Breast epithelium (tissue), 4 donors: Measurements from ENCODE around the gene FBXL13. TPM values are rescaled to one million over a fixed set of nuclear protein-coding genes. Genes with fewer than 3 reads are reported as not detected.
A peak's percentile ranks its signal among the peaks of the same experiment; 100 is the strongest.

Experiments
- DNase-seq, 2 donors: peaks; one replicate each; pipeline ENCODE4 v3.0.0-alpha.2; 2019; ENCODE audit warnings: low spot score in 2 of 2
- H3K27ac ChIP-seq, 2 donors: fragments of 200-600 bp; sonication (generic) in 1 of 2; one replicate each; pipeline ENCODE4 v1.5.1; 2016 to 2019; ENCODE audit warnings: mild to moderate bottlenecking in 1 of 2
- H3K27me3 ChIP-seq, 2 donors: fragments of 200-600 bp; sonication (generic) in 1 of 2; one replicate each; pipeline versions ENCODE4 v1.5.1 to v1.6.0; 2017 to 2019; ENCODE audit warnings: control low read depth in 1 of 2, mild to moderate bottlenecking in 1 of 2
- H3K36me3 ChIP-seq: fragments of 200-600 bp; one replicate; pipeline ENCODE4 v1.5.1; 2019
- H3K4me1 ChIP-seq, 2 donors: fragments of 200-600 bp; sonication (generic); one replicate each; pipeline ENCODE4 v1.5.1; 2016 to 2019; ENCODE audit warnings: control low read depth in 1 of 2
- H3K4me3 ChIP-seq, 3 donors: fragments of 200-600 bp; sonication (generic); 1 replicate in 2 of 3; 2 replicates in 1 of 3; pipeline ENCODE4 v1.5.1; 2016 to 2019; ENCODE audit warnings: mild to moderate bottlenecking in 3 of 3, moderate library complexity in 2 of 3
- H3K9me3 ChIP-seq, 2 donors: fragments of 200-600 bp; sonication (generic) in 1 of 2; one replicate each; pipeline ENCODE4 v1.5.1; 2016 to 2019; ENCODE audit warnings: control low read depth in 1 of 2
- POLR2A ChIP-seq: fragments of 450-650 bp; IDR thresholded peaks from one replicate; pipeline ENCODE4 v1.6.1; 2016; ENCODE audit warnings: antibody characterized with exemption, mild to moderate bottlenecking, moderate library complexity
- POLR2AphosphoS5 ChIP-seq, 3 donors: sonication (generic); formaldehyde crosslinking; IDR thresholded peaks; one replicate each; pipeline ENCODE4 v1.6.1; 2017; ENCODE audit warnings: antibody characterized with exemption in 3 of 3
- intact Hi-C: fragments of 100-400 bp; cut with DNase I; formaldehyde crosslinking; loops from one replicate; pipeline ENCODE4 v1.15.1; 2023; ENCODE audit warnings: low total_unique reads
- total RNA-seq, 3 donors: library from RNA; depleted of rRNA; stranded (reverse); fragments of >200 nt; gene quantifications; one replicate each; pipeline ENCODE4 v1.1.0, GENCODE V29; 2016
- TF ChIP-seq, protein P1 (sequence below), 3 donors: fragments of 450-650 bp; IDR thresholded peaks; one replicate each; pipeline ENCODE4 v1.5.1; 2016 to 2017; ENCODE audit warnings: antibody characterized with exemption in 3 of 3, mild to moderate bottlenecking in 3 of 3, moderate library complexity in 3 of 3

Gene FBXL13
- total RNA-seq, 3 donors from 2014 or later = 1.1 to 4.2 (median 3.3) TPM

DNA sequence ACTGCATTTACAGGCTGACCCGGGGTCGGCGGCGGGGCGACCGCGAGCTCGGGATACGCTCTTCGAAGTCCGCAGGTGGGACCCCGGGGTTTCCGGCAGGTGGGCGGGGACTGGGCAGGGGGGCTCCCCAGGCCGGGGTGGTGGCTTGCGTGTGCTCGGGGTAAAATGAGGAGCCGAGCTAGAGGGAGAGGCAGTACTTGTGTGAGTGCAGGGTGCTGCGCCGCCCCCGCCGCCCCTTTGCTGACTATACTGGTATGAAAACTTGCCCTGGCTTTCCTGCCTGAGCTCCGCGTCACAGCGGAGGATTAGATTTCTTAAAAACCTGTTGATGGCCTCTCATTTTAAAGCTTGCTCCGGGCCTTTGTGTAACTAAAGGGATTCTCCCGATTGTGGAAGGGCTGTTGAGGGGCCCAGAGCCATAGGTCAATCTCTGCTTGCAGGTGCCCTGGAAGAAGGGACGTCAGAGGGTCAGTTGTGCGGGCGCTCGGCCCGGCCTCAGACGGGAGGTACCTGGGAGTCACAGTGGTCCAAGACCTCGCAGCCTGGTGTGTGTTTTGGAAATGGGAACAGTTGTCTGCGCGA lies 832 bp upstream of the FBXL13 start:
- TF ChIP-seq, protein P1, sequence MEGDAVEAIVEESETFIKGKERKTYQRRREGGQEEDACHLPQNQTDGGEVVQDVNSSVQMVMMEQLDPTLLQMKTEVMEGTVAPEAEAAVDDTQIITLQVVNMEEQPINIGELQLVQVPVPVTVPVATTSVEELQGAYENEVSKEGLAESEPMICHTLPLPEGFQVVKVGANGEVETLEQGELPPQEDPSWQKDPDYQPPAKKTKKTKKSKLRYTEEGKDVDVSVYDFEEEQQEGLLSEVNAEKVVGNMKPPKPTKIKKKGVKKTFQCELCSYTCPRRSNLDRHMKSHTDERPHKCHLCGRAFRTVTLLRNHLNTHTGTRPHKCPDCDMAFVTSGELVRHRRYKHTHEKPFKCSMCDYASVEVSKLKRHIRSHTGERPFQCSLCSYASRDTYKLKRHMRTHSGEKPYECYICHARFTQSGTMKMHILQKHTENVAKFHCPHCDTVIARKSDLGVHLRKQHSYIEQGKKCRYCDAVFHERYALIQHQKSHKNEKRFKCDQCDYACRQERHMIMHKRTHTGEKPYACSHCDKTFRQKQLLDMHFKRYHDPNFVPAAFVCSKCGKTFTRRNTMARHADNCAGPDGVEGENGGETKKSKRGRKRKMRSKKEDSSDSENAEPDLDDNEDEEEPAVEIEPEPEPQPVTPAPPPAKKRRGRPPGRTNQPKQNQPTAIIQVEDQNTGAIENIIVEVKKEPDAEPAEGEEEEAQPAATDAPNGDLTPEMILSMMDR (IDR thresholded peaks at IDR 0.05) = no peak
- no peak for TF ChIP-seq POLR2A
- no peak for TF ChIP-seq POLR2AphosphoS5 (IDR thresholded peaks at IDR 0.05)
- DNase-seq = peak; percentile 48 to 54
- intact Hi-C loops = no loop called here

DNA sequence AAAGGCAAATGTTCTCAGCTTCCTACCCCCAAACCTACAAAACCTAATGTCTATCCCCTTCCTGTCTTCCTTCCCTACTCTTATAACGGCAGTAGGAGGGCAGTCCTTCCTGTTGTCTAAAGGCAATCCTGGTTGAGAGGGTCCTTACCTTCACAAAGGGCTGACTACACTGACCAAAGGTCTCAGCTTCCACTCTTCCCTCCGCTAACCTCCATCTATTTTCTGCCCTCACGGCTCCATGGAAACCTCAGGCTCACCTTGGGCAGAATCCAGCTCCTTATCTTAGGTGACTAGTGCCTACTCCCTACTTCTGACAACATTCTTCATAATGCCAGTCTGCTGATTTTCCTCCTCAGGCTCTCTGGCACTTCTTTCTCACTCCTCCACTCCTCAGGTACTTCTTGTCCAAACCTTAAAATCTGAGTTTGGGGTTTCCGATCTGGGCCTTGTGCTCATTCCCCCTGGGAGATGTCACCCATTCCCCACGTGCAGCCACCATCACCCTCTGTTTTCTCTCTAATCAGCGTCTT lies 542 bp downstream of the FBXL13 start:
- H3K36me3 ChIP-seq = no peaks in the 10 kb centered on the region
- intact Hi-C loops = no loop called here
- peaks cover 0 to 12% of the 10 kb centered on the region in 2 donors for H3K4me1 ChIP-seq
- no peak for DNase-seq
- H3K4me3 ChIP-seq = peak overlapping the region; percentile 77 to 93 (median 78)
- no peaks in the 10 kb centered on the region for H3K27me3 ChIP-seq
- H3K27ac ChIP-seq = peak overlapping the region; percentile 92 to 98
- no peak for TF ChIP-seq POLR2A
- TF ChIP-seq, protein P1 (IDR thresholded peaks at IDR 0.05) = no peak
- TF ChIP-seq POLR2AphosphoS5 (IDR thresholded peaks at IDR 0.05) = no peak
- no peaks in the 10 kb centered on the region for H3K9me3 ChIP-seq

More for the DNA sequence above, 832 bp upstream of the FBXL13 start:
- Histone ChIP-seq H3K4me3 (peak overlapping the region; percentile 77 to 93 (median 78)), H3K36me3 (no peaks in the 10 kb centered on the region), H3K4me1 (peaks cover 0 to 12% of the 10 kb centered on the region in 2 donors), H3K27me3 (no peaks in the 10 kb centered on the region), H3K27ac (peak overlapping the region; percentile 92 to 98), H3K9me3 (no peaks in the 10 kb centered on the region)

DNA sequence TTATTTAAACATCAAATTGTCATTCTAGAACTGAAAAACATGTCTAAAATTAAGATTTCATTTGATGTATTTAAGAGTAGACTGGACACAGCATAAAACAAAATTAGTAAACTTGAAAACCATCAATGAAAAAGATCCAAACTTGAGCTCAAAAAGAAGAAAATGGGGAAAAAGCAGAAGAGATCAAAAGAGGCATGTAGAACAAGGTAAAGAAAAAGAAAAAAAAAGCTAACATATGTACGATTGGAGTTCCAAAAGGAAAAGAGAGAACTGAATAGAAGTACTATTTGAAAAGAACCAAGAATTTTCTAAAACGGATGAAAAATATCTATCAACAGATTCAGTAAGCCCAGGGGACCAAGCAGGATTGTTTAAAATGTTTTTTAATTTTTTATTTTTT lies 3.6 kb downstream of the FBXL13 start:
- Histone ChIP-seq H3K4me3 (no peak overlapping the region), H3K27me3 (no peaks in the 10 kb centered on the region), H3K27ac (no peak overlapping the region), H3K4me1 (peaks cover 0 to 8% of the 10 kb centered on the region in 2 donors), H3K36me3 (no peaks in the 10 kb centered on the region), H3K9me3 (no peaks in the 10 kb centered on the region)
- no peak for DNase-seq
- no peak for TF ChIP-seq POLR2AphosphoS5 (IDR thresholded peaks at IDR 0.05)
- TF ChIP-seq POLR2A = no peak
- TF ChIP-seq, protein P1 (IDR thresholded peaks at IDR 0.05) = no peak
- intact Hi-C loops = no loop called here

DNA sequence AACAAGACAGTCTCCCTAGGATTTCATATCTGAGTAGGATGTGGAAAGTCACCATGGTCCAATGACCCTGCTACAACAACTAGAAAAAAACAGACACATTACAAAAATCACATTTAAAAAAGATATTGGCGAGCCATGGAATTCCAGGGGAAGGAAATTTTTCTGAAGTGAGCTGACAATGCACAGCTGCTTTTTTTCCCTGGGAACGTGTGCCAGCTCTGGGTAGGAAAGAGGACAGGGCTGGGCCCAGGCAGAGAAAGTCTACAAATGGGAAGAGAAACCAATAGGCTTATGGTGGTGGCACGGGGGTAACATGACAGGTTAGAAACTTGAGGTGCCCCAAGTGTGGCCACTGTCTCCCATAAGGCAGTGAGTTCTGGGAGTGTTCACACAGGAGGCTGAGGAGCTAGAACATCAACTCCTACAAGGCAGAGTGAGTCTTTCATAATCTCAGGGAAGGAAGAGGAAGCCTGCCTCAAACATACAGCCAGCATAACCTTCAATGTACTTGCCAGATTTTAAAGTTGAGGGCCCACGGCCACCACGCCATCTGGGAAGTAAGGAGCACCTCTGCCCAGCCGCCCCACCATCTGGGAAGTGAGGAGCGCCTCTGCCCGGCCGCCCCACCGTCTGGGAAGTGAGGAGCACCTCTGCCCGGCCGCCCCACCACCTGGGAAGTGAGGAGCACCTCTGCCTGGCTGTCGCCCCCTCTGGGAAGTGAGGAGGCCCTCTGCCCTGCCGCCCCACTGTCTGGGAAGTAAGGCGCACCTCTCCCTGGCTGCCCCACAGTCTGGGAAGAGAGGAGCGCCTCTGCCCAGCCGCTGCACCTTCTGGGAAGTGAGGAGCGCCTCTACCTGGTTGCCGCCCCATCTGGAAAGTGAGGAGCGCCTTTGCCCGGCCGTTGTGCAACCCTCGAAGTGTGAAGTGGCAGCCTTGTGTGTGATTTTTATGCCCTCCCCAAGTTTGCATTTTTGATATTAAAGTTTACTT lies 5.9 kb downstream of the FBXL13 start:
- H3K27me3 ChIP-seq = no peaks in the 10 kb centered on the region
- no peak overlapping the region for H3K4me3 ChIP-seq
- peaks cover 0 to 8% of the 10 kb centered on the region in 2 donors for H3K4me1 ChIP-seq
- H3K27ac ChIP-seq = no peak overlapping the region
- DNase-seq = no peak
- H3K9me3 ChIP-seq = no peaks in the 10 kb centered on the region
- no peaks in the 10 kb centered on the region for H3K36me3 ChIP-seq
- intact Hi-C loops = no loop called here
- TF ChIP-seq POLR2AphosphoS5 (IDR thresholded peaks at IDR 0.05) (no peak), POLR2A (no peak)
- TF ChIP-seq, protein P1 (IDR thresholded peaks at IDR 0.05) = no peak

DNA sequence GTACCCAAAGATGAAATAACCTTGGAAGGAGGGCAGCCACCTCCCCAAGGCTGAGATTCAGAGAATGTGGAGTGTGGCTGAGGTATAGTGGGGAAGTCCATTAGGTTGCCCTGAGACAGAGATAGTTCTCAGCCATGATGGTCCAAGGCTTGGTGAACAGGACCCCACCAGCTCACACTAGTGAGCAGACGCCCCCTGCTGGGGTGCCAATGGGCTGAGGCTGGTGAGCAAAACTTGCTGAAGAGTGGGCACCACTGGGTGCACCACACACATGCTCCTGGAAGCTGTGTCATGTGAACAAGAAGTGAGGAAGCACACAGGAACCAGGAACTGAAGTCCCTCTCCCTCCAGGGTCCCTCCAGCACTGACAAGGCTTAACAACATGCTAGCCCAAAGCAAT lies 8.9 kb downstream of the FBXL13 start:
- no peak for DNase-seq
- Histone ChIP-seq H3K27me3 (no peaks in the 10 kb centered on the region), H3K4me1 (no peaks in the 10 kb centered on the region), H3K27ac (no peak overlapping the region), H3K4me3 (no peak overlapping the region), H3K9me3 (no peaks in the 10 kb centered on the region), H3K36me3 (no peaks in the 10 kb centered on the region)
- intact Hi-C loops = no loop called here
- TF ChIP-seq POLR2A = no peak
- TF ChIP-seq POLR2AphosphoS5 (IDR thresholded peaks at IDR 0.05) = no peak
- TF ChIP-seq, protein P1 (IDR thresholded peaks at IDR 0.05) = no peak
